Colonic mucosa (tissue), 4 donors: ENCODE data around the gene CDKN2AIP. TPM values are rescaled to one million over a fixed set of nuclear protein-coding genes. Genes with fewer than 3 reads are reported as not detected.

Experiments used
- DNase-seq: peaks from one replicate; pipeline ENCODE4 v3.0.0-alpha.2; 2020
- H3K27ac ChIP-seq: fragments of 200-600 bp; one replicate; pipeline ENCODE4 v1.8.0; 2021
- H3K27me3 ChIP-seq: fragments of 200-600 bp; one replicate; pipeline ENCODE4 v1.8.0; 2021
- H3K36me3 ChIP-seq: fragments of 200-600 bp; one replicate; pipeline ENCODE4 v1.8.0; 2021
- H3K4me1 ChIP-seq: fragments of 200-600 bp; one replicate; pipeline ENCODE4 v1.8.0; 2021; ENCODE audit warnings: mild to moderate bottlenecking
- H3K4me3 ChIP-seq: fragments of 200-600 bp; one replicate; pipeline ENCODE4 v1.8.0; 2021
- H3K9ac ChIP-seq, 2 donors: one replicate each; pipeline ENCODE4 v1.7.0; 2013; ENCODE audit warnings: control low read depth in 2 of 2, low read depth in 2 of 2, low read length in 2 of 2
- H3K9me3 ChIP-seq: fragments of 200-600 bp; one replicate; pipeline ENCODE4 v1.8.0; 2021
- CTCF ChIP-seq: fragments of 200-600 bp; IDR thresholded peaks from one replicate; pipeline ENCODE4 v1.8.0; 2022; ENCODE audit warnings: antibody characterized with exemption, mild to moderate bottlenecking
- intact Hi-C: fragments of 100-400 bp; cut with DNase I; formaldehyde crosslinking; loops from one replicate; pipeline ENCODE4 v1.14.1; 2022
- total RNA-seq, 2 donors: library from RNA; stranded (reverse); fragmentation: NEBNext Ultra II Directional in 1 of 2; extraction: Animal tissue kit (Norgen Biotek cat#: 25700) in 1 of 2; gene quantifications; one replicate each; pipeline ENCODE4 v1.2.1, GENCODE V29; 2021
- donor health status: healthy.
- donor health status: DM: no; HTN: no; CAD: no.
- donor health status: DM: no; HTN: no; CAD: no.

The CDKN2AIP gene
- total RNA-seq: 10 to 100 TPM; 17.5 to 23.5 TPM

GRCh38 chr4:183444214-183445096 lies at the start of gene CDKN2AIP:
CDKN2AIP (plus strand) TSS chr4:183444636; CDS start chr4:183444798, 162 bp downstream.
- intact Hi-C loops: no loop called here
- H3K36me3 ChIP-seq: peaks cover 13% of the 10 kb centered on the region
- peaks cover 14% of the 10 kb centered on the region for H3K4me1 ChIP-seq
- TF ChIP-seq CTCF: no peak
- H3K27ac ChIP-seq: peak within 1 kb of the TSS; percentile 94
- no peaks in the 10 kb centered on the region for H3K27me3 ChIP-seq
- peak; percentile 93 for DNase-seq
- H3K9me3 ChIP-seq: no peaks in the 10 kb centered on the region
- peak within 1 kb of the TSS; percentile 95 to 99 for H3K9ac ChIP-seq
- peak within 1 kb of the TSS; percentile 72 for H3K4me3 ChIP-seq

GRCh38 chr4:183395395-183395794 lies 49.0 kb upstream of the CDKN2AIP start:
- Histone ChIP-seq H3K4me3 (no peak overlapping the region), H3K36me3 (no peaks in the 10 kb centered on the region), H3K27ac (no peak overlapping the region), H3K9me3 (no peaks in the 10 kb centered on the region), H3K4me1 (peaks cover 2% of the 10 kb centered on the region), H3K9ac (no peak overlapping the region), H3K27me3 (no peaks in the 10 kb centered on the region)
- DNase-seq: no peak
- TF ChIP-seq CTCF: no peak
- intact Hi-C loops: loop anchor here (10.0 kb wide), 1 partner anchor 471 kb away; no protein-coding TSS in a partner anchor

- H3K9me3 ChIP-seq: no peaks in the 10 kb centered on the region
- DNase-seq: no peak
- intact Hi-C loops: loop anchor here (10.0 kb wide), 1 partner anchor 471 kb away; no protein-coding TSS in a partner anchor
- H3K9ac ChIP-seq: no peak overlapping the region
- H3K27ac ChIP-seq: no peak overlapping the region
- H3K4me1 ChIP-seq: peaks cover 2% of the 10 kb centered on the region
- no peak overlapping the region for H3K4me3 ChIP-seq
- TF ChIP-seq CTCF: no peak
- no peaks in the 10 kb centered on the region for H3K27me3 ChIP-seq
- H3K36me3 ChIP-seq: no peaks in the 10 kb centered on the region
These were observed 48.2 kb upstream of the CDKN2AIP start for GRCh38 chr4:183396227-183396637.

- Histone ChIP-seq H3K9ac (peak overlapping the region; percentile 68 to 76), H3K9me3 (no peaks in the 10 kb centered on the region), H3K4me1 (peaks cover 2% of the 10 kb centered on the region), H3K27me3 (no peaks in the 10 kb centered on the region), H3K27ac (no peak overlapping the region), H3K36me3 (no peaks in the 10 kb centered on the region), H3K4me3 (peak overlapping the region; percentile 61)
- no peak for DNase-seq
- intact Hi-C loops: loop anchor here (10.0 kb wide), 1 partner anchor 473 kb away; no protein-coding TSS in a partner anchor
- TF ChIP-seq CTCF: no peak
These were observed 46.6 kb upstream of the CDKN2AIP start for GRCh38 chr4:183397741-183398297.

- H3K9me3 ChIP-seq: no peaks in the 10 kb centered on the region
- peak overlapping the region; percentile 61 for H3K4me3 ChIP-seq
- peak overlapping the region; percentile 38 for H3K27ac ChIP-seq
- H3K9ac ChIP-seq: peak overlapping the region; percentile 68 to 76
- H3K36me3 ChIP-seq: no peaks in the 10 kb centered on the region
- peaks cover 2% of the 10 kb centered on the region for H3K4me1 ChIP-seq
- peak; percentile 42 for TF ChIP-seq CTCF
- peak; percentile 78 for DNase-seq
- H3K27me3 ChIP-seq: no peaks in the 10 kb centered on the region
- intact Hi-C loops: loop anchor here (10.0 kb wide), 1 partner anchor 474 kb away; no protein-coding TSS in a partner anchor
These were observed 45.9 kb upstream of the CDKN2AIP start for GRCh38 chr4:183398298-183399125.
